HG03095 (cell line): ENCODE results near the gene GPC2.
A peak's percentile ranks its signal among the peaks of the same experiment; 100 is the strongest.
"Not testable (repeated sequence)": the region's sequence is repeated elsewhere in the genome, so short reads cannot be mapped to it uniquely, and the experiment has no call there.

Experiments used
- ATAC-seq: cut with Tn5 transposase; IDR thresholded peaks from one replicate; pipeline ENCODE4 v1.9.1; 2021; ENCODE audit warnings: moderate library complexity; ENCODE audit not compliant: unreplicated experiment

GPC2 gene

GRCh38 chr7:100204454-100204853 lies 27.3 kb upstream of the GPC2 start:
- ATAC-seq = no peak

GRCh38 chr7:100200693-100201092 lies 23.5 kb upstream of the GPC2 start:
- no peak for ATAC-seq

GRCh38 chr7:100198266-100198665 lies 21.1 kb upstream of the GPC2 start:
- ATAC-seq = no peak

GRCh38 chr7:100195901-100196322 lies 18.7 kb upstream of the GPC2 start:
- not testable (repeated sequence) for ATAC-seq

- ATAC-seq = no peak
Measured at GRCh38 chr7:100195222-100195621, 18.0 kb upstream of the GPC2 start.

GRCh38 chr7:100192969-100193368 lies 15.8 kb upstream of the GPC2 start:
- no peak for ATAC-seq

DNA sequence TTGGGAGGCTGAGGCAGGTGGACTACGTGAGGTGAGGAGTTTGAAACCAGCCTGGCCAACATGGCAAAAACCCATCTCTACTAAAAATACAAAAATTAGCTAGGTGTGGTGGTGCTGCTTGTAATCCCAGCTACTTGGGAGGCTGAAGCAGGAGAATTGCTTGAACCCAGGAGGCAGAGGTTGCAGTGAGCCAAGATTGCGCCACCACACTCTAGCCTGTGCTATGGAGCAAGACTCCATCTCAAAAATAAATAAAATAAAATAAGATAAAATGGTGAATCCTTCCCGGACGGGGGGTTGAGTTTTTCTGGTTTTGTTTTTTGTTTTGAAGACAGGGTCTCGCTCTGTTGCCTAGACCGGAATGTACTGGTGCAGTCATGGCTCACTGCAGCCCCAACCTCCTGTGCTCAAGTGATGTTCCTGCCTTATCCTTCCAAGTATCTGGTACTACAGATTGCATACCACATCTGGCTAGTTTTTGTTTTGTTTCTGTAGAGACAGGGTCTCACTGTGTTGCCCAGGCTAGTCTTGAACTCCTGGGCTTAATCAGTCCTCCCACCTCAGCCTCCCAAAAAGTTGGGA lies 15.2 kb upstream of the GPC2 start:
- not testable (repeated sequence) for ATAC-seq

DNA sequence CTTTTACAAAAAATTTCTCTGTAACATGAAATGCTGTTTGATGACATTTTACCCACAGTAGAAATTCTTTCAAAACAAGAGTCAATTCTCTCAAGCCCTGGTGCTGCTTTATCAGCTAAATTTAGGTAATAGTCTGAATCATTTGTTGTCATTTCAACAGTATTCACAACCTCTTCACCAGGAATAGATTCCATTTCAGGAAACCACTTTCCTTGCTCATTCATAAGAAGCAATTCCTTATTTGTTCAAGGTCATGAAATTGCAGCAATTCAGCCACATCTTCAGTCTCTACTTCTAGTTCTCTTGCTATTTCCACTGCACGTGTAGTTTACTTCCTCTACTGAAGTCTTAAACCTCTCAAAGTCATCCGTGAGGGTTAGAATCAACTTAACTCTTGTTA lies 14.6 kb upstream of the GPC2 start:
- ATAC-seq = no peak

- peak; percentile 59 for ATAC-seq
Measured at GRCh38 chr7:100190048-100190711, 13.0 kb upstream of the GPC2 start.

DNA sequence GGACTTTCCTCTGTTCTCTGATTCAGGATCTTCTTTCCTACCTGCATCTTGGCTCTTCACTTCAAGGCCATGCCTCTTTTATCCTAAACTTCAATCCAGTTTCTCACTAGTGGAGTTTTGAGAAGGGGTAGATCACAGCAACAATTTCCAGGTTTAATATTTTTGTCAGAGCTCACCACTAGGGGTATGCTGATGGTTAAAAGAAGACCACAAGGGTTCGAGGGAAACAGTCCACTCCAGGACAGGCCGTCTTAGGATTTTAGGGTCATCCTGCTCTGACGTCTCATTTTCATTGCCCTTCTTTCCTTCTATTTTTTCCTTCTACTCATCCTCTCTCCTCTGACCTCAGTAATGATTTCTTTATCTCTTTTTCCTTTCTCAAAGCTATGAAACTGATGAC lies 11.9 kb upstream of the GPC2 start:
- no peak for ATAC-seq

DNA sequence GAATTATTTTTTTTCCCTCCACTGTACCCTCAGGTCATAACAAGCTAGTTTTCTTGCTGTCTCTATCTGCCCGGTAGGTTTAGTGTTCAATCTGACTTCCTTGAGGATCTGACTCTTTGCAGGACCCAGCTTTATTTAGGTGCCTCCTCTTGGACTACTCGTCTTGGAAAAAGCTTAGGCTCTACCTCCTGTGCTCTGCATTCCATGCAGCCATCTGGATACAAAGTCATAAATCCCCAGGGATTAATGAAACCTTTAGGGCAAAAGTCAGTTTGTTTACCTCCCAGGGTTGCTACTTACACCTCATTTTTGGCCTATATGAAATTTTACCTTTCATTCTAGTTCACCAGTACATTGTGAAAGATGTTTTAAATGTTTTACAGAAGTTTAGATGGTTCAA lies 8.5 kb upstream of the GPC2 start:
- no peak for ATAC-seq

DNA sequence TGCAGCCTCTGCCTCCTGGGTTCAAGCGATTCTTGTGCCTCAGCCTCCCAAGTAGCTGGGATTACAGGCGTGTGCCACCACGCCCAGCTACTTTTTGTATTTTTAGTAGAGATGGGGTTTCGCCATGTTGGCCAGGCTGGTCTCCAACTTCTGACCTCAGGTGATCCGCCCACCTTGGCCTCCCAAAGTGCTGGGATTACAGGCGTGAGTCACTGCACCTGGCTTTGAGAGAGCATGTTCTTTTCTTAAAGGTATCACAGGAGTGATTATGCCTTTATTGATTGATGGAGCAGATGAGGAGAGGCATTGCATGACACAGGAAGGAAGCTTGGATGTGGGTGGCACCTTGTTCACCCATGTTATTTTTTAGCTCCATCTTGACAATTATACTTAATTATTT lies 5.9 kb upstream of the GPC2 start:
- not testable (repeated sequence) for ATAC-seq

- not testable (repeated sequence) for ATAC-seq
Measured at GRCh38 chr7:100182616-100183015, 5.4 kb upstream of the GPC2 start.

- not testable (repeated sequence) for ATAC-seq
Measured at GRCh38 chr7:100180084-100180483, 2.9 kb upstream of the GPC2 start.

DNA sequence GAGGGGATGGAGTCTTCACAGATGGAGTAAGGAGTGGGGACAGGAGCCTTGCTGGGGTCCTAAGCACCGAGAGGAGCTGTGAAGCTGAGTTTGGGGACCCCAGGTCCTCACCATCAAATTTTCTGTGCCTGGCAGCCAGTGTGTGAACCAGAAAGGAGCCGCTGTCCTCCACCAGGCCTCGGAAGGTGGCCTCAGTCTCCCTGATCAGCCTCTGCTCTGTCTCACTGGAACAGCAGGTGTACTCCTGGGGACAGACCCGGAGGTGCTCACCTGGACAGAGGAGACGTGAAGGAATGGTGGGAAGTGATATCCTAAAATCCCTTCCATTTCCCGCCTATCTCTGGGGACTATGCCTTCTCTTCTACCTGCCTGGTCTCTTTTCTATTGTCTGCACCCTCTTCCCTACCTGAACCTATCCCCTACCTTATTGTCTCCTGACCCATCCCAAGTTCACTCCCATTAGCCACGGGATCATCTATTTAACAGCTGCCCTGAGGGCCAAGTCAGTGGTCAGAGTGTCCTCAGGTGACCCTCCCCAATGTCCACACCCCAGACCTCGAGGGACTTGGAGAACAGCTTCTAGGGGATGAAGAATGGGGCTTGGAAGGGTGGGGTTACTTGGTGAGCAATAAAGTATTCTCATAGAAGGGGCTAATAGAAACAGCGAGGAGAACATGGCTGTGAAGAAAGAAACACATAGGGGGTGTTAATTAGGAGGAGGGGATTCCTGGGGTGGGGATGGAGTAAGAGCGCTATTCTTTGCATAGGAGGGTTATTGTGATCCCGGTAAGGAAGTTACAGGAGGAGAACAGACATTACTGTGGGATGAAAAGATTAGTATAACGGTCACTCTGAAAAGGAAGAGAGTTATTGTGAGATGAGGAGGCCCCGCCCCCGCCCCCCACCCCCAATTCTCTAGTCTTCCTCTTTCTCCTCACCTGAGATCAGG lies 811 bp downstream of the GPC2 start:
- ATAC-seq = no peak

DNA sequence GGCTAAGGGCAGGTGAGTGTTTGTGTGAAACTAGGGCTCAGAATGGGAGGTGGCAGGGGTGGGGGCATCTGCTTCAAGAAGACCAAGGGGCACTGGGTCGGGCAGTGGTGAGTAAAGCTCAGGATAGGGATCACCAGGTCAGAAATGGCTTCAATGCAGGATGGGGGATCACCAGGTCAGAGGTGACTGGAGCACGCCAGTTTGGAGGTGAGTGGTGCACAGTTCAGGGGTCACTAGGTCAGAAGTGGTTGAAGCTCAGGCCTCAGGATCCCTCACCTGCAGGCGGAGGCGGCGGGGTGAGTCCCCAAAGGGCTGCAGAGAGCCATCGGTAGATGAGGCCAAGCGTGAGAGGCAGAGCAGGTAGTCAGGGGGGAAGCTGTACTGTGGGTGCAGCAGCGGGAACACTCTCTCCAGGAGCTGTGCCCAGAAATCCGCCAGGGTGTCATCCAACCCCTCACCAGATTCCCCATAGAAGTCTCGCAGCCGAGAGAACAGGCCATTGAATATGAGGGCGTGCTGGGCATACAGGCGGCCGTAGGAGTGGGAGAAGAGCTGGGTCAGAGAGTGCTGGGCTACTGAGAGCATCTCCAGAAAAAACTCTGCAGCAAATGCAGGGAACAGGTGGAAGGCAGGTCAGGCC lies 1.8 kb downstream of the GPC2 start:
- no peak for ATAC-seq

DNA sequence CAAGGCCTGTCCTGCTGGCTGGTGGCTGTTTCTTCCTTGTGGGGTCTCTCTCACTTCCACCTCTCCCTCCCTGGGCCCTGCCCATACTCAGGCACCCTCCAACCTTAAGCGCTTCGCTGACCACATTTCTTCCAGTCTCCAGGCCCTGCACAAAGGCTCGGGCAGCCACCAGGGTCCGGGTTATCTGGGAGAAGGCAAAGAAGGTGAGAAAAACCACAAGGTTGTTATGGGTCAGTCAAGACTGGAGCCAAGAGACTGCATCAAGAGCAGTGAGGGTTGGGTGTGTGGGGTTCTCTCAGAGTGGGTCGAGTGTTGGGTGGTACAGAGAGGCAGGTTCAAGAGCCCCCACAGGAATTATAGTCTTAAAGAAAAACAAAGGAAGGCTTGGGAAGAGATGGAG lies 2.6 kb downstream of the GPC2 start:
- ATAC-seq = no peak

- ATAC-seq = no peak
Measured at GRCh38 chr7:100173806-100174495, 3.2 kb downstream of the GPC2 start.

- ATAC-seq = no peak
Measured at GRCh38 chr7:100171840-100172239, 5.3 kb downstream of the GPC2 start.

GRCh38 chr7:100171087-100171681 lies 6.0 kb downstream of the GPC2 start:
- no peak for ATAC-seq
